Pancreas (tissue), 10 donors: Measurements from ENCODE around the gene RBM8A. TPM values are rescaled to one million over a fixed set of nuclear protein-coding genes. Genes with fewer than 3 reads are reported as not detected.
A peak's percentile ranks its signal among the peaks of the same experiment; 100 is the strongest.

Source experiments
- ATAC-seq, 4 donors: fragments of 200-7000 bp; cut with Tn5 transposase; one replicate each; pipeline versions ENCODE4 v1.8.0 to v1.9.1; 2020; ENCODE audit warnings: mild to moderate bottlenecking in 4 of 4, moderate library complexity in 4 of 4
- DNase-seq, 6 donors: peaks; one replicate each; pipeline ENCODE4 v3.0.0-alpha.2; 2020
- FAIRE-seq: peaks from 2 replicates; lab custom pipeline; 2012; peaks lifted over from hg19 to GRCh38; lab: Jason Lieb, UNC
- H3K27ac ChIP-seq, 4 donors: fragments of 200-600 bp; sonication (generic); 1 replicate in 3 of 4; 2 replicates in 1 of 4; pipeline versions ENCODE4 v1.5.0 to v1.8.0; 2020
- H3K27me3 ChIP-seq, 4 donors: fragments of 200-600 bp; one replicate each; pipeline ENCODE4 v1.8.0; 2021
- H3K36me3 ChIP-seq, 3 donors: fragments of 200-600 bp; sonication (generic) in 1 of 3; one replicate each; pipeline versions ENCODE4 v1.5.0 to v1.8.0; 2020 to 2021
- H3K4me1 ChIP-seq, 3 donors: fragments of 200-600 bp; one replicate each; pipeline ENCODE4 v1.8.0; 2021
- H3K4me3 ChIP-seq, 4 donors: fragments of 200-600 bp; sonication (generic) in 2 of 4; one replicate each; pipeline versions ENCODE4 v1.5.0 to v1.8.0; 2020 to 2021
- H3K9me3 ChIP-seq, 4 donors: fragments of 200-600 bp; one replicate each; pipeline ENCODE4 v1.8.0; 2021
- WGBS, 2 donors: extraction: QIAGEN DNeasy Blood & Tissue Kit; methylation state at CpG; one replicate each; pipeline ENCODE4 v1.1.7; 2013; 5-methylcytosine and 5-hydroxymethylcytosine counted together
- intact Hi-C, 3 donors: fragments of 100-400 bp; cut with DNase I; formaldehyde crosslinking; loops; one replicate each; pipeline versions ENCODE4 v1.11.1 to v1.14.2; 2022
- polyA plus RNA-seq, 2 donors: library from polyadenylated mRNA; stranded (reverse); fragments of 200-250 nt; gene quantifications; one replicate each; pipeline ENCODE4 v1.2.3, GENCODE V29; 2013
- total RNA-seq, 6 donors: library from RNA; stranded (reverse); fragmentation: NEBNext Ultra II Directional in 4 of 6; extraction: Animal tissue kit (Norgen Biotek cat#: 25700) in 4 of 6; gene quantifications; one replicate each; pipeline versions ENCODE4 v1.2.1 to v1.2.4, GENCODE V29; 2021 to 2023
- TF ChIP-seq, protein P1 (sequence below), 4 donors: fragments of 200-600 bp; sonication (generic) in 3 of 4; IDR thresholded peaks; one replicate each; pipeline versions ENCODE4 v1.5.0 to v1.8.0; 2021; ENCODE audit warnings: antibody characterized with exemption in 4 of 4
- donor health status: healthy with polysubstance abuse.
- donor health status: DM: no; HTN: no; CAD: no; lungs with moderate emphysema.
- donor health status: DM: no; HTN: no; CAD: no.
- donor health status: control.
- donor health status: control.
- donor health status: Bipolar disorder and iron deficiency.
- donor health status: DM: yes; HTN: yes; CAD: no.
- donor health status: DM: no; HTN: no; CAD: no.
- donor health status: DM: no; HTN: no; CAD: no.
- donor health status: DM: yes; HTN: yes; CAD: no.

Gene RBM8A
- total and polyA plus RNA-seq, 8 donors: 29.5 to 57.9 (median 49.1) TPM

DNA sequence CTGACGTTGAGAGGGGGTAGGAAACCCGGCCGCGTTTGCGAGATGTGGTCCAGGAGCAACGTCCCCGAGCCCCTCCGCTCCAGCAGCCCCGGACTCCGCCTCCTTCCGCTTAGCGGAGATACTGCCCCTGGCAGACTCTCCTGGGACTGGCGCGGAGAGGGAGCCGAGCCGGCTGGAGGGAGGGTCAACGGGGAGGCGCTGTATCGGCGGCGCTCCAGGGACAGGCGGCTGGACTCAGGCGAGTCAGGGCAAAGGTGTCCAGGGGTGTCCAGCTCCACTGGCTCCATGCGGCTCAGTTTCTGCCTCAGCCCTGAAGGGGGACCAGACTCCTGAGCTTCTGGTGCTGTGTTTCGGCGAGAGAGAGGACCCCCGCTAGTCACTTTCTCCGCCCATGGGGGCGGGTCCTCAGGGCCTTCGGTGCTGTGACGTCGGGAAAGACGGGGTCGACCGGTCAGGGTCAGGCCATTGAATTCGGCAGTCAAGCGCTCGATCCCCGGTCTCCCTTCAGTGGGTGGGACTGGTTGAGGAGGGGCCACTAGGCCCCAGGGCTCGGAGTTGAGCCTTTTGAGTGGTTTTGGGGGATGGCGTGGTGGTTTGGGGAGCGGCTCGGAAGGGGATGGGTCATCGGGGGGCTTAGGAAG, 33.3 kb upstream of the RBM8A start:
- ATAC-seq: peak; percentile 32 to 50 (median 46)
- Histone ChIP-seq H3K9me3 (no peaks in the 10 kb centered on the region), H3K4me3 (peak overlapping the region; percentile 11 to 66 (median 37)), H3K36me3 (no peaks in the 10 kb centered on the region), H3K27ac (peak overlapping the region in 1 of 4 donors; percentile 17), H3K4me1 (peaks cover 7 to 32% (median 27%) of the 10 kb centered on the region in 3 donors), H3K27me3 (no peaks in the 10 kb centered on the region)
- TF ChIP-seq, protein P1, sequence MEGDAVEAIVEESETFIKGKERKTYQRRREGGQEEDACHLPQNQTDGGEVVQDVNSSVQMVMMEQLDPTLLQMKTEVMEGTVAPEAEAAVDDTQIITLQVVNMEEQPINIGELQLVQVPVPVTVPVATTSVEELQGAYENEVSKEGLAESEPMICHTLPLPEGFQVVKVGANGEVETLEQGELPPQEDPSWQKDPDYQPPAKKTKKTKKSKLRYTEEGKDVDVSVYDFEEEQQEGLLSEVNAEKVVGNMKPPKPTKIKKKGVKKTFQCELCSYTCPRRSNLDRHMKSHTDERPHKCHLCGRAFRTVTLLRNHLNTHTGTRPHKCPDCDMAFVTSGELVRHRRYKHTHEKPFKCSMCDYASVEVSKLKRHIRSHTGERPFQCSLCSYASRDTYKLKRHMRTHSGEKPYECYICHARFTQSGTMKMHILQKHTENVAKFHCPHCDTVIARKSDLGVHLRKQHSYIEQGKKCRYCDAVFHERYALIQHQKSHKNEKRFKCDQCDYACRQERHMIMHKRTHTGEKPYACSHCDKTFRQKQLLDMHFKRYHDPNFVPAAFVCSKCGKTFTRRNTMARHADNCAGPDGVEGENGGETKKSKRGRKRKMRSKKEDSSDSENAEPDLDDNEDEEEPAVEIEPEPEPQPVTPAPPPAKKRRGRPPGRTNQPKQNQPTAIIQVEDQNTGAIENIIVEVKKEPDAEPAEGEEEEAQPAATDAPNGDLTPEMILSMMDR (IDR thresholded peaks at IDR 0.05): no peak
- FAIRE-seq: no peak
- 1% methylated on average over 37 to 44 of the region's 44 CpGs for WGBS, 2 donors
- peak; percentile 69 to 91 (median 78) for DNase-seq
- intact Hi-C loops: no loop called here

DNA sequence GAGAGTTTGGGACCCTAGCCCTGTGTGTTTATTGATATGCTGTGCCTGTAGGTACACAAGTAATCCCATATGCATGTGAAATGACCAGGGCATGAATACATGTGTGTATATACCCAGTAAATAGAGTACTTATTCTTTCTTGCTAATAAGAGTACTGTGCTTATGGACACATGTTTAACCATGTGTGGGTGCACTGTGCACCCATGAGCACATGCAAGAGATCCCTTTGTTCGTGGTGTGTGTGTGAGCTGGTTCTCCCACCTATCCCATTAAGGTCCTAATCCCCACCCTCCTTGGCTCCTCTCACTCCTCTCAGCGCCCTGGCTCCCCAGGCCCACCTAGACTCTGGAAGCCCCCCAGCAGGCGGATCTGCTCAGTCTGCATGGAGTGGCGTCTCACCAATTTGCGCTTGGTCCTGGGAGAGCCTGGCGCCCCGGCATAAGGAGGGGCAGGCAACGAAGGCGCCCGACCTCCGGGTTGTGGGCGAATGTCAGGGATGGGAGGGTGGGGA, 32.7 kb upstream of the RBM8A start:
- H3K36me3 ChIP-seq: no peaks in the 10 kb centered on the region
- ATAC-seq: no peak
- H3K9me3 ChIP-seq: no peaks in the 10 kb centered on the region
- intact Hi-C loops: no loop called here
- H3K27me3 ChIP-seq: no peaks in the 10 kb centered on the region
- TF ChIP-seq, protein P1 (IDR thresholded peaks at IDR 0.05): no peak
- 9 to 14% methylated on average over 12 of the region's 12 CpGs for WGBS, 2 donors
- peak overlapping the region in 1 of 4 donors; percentile 17 for H3K27ac ChIP-seq
- peak overlapping the region; percentile 11 to 66 (median 37) for H3K4me3 ChIP-seq
- peaks cover 7 to 33% (median 28%) of the 10 kb centered on the region in 3 donors for H3K4me1 ChIP-seq
- no peak for FAIRE-seq
- no peak for DNase-seq

DNA sequence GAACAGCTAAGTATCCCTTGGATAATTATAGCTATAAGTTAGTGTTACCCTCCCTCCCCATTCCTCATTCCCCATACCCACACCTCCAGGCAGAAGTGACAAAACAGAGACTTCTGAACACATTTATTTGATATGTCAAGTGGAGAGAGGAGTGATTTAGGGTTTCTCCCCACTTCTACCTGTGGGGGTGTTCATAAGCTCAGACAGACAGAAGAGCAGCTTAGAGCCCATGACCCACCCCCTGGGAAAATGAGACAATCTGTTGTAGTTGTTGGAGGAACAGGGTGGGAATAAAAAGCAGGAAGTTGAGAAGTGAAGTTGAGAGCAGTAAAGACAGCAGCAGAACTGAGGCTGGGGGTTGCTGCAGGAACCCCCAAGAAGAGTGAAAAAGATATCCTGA, 32.0 kb upstream of the RBM8A start:
- no peaks in the 10 kb centered on the region for H3K27me3 ChIP-seq
- H3K27ac ChIP-seq: no peak overlapping the region
- FAIRE-seq (no peak), DNase-seq (no peak), ATAC-seq (no peak)
- no peaks in the 10 kb centered on the region for H3K9me3 ChIP-seq
- intact Hi-C loops: no loop called here
- TF ChIP-seq, protein P1 (IDR thresholded peaks at IDR 0.05): no peak
- peaks cover 7 to 38% (median 33%) of the 10 kb centered on the region in 3 donors for H3K4me1 ChIP-seq
- no peak overlapping the region for H3K4me3 ChIP-seq
- H3K36me3 ChIP-seq: no peaks in the 10 kb centered on the region

DNA sequence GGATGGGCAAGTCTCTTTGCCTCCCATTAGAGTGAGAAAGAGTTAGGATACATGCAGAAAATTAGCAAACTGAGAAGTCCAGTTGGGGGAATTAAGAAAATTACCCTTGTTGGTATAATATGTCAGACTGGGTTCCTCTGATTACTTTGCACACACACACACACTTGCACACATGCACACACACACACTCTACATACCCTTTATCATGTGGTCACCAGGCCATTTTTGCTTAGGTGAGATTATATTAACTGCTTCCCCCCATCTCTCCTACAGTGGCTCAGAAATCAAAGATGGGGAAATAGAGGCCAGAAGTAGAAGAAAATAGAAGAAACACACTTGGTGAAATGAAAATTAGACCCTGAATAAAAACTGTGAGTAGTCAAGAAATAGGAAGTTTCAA, 31.4 kb upstream of the RBM8A start:
- Histone ChIP-seq H3K4me3 (no peak overlapping the region), H3K9me3 (no peaks in the 10 kb centered on the region), H3K27ac (no peak overlapping the region), H3K36me3 (no peaks in the 10 kb centered on the region), H3K4me1 (peaks cover 7 to 38% (median 34%) of the 10 kb centered on the region in 3 donors), H3K27me3 (no peaks in the 10 kb centered on the region)
- TF ChIP-seq, protein P1 (IDR thresholded peaks at IDR 0.05): no peak
- DNase-seq (no peak), ATAC-seq (no peak), FAIRE-seq (no peak)
- intact Hi-C loops: no loop called here
